HG03565 (cell line): ENCODE data around the gene TTLL11.
"Not testable (repeated sequence)": the region's sequence is repeated elsewhere in the genome, so short reads cannot be mapped to it uniquely, and the experiment has no call there.

Source experiments
- ATAC-seq: cut with Tn5 transposase; IDR thresholded peaks from one replicate; pipeline ENCODE4 v1.9.1; 2021; ENCODE audit warnings: mild to moderate bottlenecking, moderate library complexity; ENCODE audit not compliant: unreplicated experiment

TTLL11 gene

GRCh38 chr9:121912812-121913627 is 180.1 kb downstream of the TTLL11 start:
- no peak for ATAC-seq

- no peak for ATAC-seq
Observed at GRCh38 chr9:121910491-121911040, 182.5 kb downstream of the TTLL11 start.

- ATAC-seq, result no peak
Observed at GRCh38 chr9:121909111-121909510, 184.0 kb downstream of the TTLL11 start.

- ATAC-seq, result no peak
Observed at GRCh38 chr9:121906074-121906870, 186.8 kb downstream of the TTLL11 start.

GRCh38 chr9:121902461-121903135 is 190.5 kb downstream of the TTLL11 start:
- ATAC-seq, result no peak

GRCh38 chr9:121901616-121902015 is 191.5 kb downstream of the TTLL11 start:
- no peak for ATAC-seq

- ATAC-seq, result no peak
Observed at GRCh38 chr9:121900163-121900562, 192.9 kb downstream of the TTLL11 start.

GRCh38 chr9:121898856-121899255 is 194.3 kb downstream of the TTLL11 start:
- ATAC-seq, result no peak

GRCh38 chr9:121897140-121897539 is 196.0 kb downstream of the TTLL11 start:
- no peak for ATAC-seq

- no peak for ATAC-seq
Observed at GRCh38 chr9:121896545-121896943, 196.6 kb downstream of the TTLL11 start.

GRCh38 chr9:121895818-121896544 is 197.1 kb downstream of the TTLL11 start:
- no peak for ATAC-seq

GRCh38 chr9:121895358-121895757 is 197.8 kb downstream of the TTLL11 start:
- ATAC-seq, result no peak

- not testable (repeated sequence) for ATAC-seq
Observed at GRCh38 chr9:121894380-121894779, 198.7 kb downstream of the TTLL11 start.

- ATAC-seq, result no peak
Observed at GRCh38 chr9:121893786-121894185, 199.3 kb downstream of the TTLL11 start.

GRCh38 chr9:121892706-121893105 is 200.4 kb downstream of the TTLL11 start:
- no peak for ATAC-seq

- ATAC-seq, result no peak
Observed at GRCh38 chr9:121890746-121891145, 202.4 kb downstream of the TTLL11 start.

- no peak for ATAC-seq
Observed at GRCh38 chr9:121889990-121890563, 203.0 kb downstream of the TTLL11 start.

GRCh38 chr9:121888438-121888775 is 204.7 kb downstream of the TTLL11 start:
- no peak for ATAC-seq

- no peak for ATAC-seq
Observed at GRCh38 chr9:121887553-121888437, 205.3 kb downstream of the TTLL11 start.
